Stimulated activated CD4-positive, alpha-beta T cell treated with anti-CD3 and anti-CD28 coated beads, Interleukin-1b, Interleukin-23, amount 100 ng/mL, for 1 hour (primary cell): Measurements from ENCODE around the gene PEX14.
"Not testable (repeated sequence)": the region's sequence is repeated elsewhere in the genome, so short reads cannot be mapped to it uniquely, and the experiment has no call there.

Experiments
- DNase-seq, 2 donors: peaks; one replicate each; pipeline ENCODE4 v3.0.0-alpha.2; 2020; ENCODE audit warnings: low read depth in 2 of 2

PEX14 gene

DNA sequence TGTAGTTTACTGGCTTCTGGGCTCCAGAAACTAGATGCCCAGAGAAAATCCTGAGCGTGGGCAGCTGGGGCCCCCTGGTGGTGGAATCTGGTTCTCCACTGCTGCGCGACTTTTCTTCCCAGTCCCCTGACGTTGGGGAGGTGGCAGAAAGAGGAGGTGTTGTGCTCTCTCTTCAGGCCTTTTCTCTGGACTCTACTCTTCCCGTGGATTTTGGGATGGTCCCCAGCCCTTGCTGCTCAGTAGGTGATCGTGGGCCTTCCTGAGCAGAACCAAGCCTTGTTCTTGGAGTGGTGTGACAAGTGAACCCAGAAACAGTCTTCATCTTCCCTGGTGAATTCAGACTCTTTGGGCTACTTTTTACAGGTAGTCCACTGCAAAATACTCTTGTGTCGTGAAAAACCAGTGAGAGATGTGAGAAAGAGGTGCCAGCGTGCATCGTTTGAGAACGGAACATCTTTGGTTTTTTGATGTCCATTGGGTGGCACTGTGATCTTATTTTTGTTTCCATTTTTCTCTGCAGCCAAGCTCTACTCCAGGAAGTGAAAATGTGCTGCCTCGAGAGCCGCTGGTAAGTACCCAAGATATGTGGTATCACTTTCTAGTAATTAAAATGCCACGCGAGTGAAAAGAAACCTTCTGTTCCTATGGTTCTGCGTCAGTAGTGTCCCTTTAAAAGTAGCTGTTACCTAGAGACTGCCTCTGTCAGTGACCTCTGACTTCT is 20.2 kb downstream of the PEX14 start:
- DNase-seq, result peak; percentile 40 to 73

DNA sequence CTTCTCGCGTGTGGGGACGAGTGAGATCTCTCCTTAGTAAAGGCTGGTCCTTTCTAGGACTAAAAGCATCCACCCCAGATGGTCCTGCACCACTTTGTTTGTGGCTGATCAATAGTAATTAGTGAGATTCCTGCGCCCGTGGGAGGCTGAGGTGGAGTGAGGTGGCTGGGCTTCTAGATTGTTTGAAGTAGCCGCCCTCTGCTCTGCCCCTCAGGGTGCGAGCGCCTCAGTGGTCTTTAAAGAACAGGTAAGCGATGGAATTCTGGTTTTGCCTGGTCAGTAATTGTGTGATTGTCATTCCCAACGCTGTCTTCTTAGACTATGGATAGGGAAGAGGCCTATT is 20.7 kb downstream of the PEX14 start:
- no peak for DNase-seq

DNA sequence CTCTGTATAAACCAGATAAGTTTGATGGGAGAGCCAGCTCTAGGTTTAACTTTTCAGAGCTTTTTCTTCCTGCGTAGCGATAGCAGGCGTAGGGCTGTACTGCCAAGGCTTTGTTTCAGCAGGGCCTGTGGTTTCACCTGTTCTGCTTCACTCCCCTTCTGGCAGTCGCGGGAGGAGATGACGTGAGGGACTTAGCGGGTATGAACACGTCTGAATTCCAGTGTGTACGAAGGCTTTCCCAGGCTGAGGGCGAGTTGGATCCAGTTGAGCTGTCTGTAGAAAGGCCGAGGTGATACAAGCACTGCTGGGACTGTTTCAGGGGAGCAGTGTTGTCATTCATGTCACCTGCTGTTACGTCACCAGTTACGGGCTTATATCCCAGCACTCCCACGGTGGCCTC is 21.2 kb downstream of the PEX14 start:
- DNase-seq, result no peak

DNA sequence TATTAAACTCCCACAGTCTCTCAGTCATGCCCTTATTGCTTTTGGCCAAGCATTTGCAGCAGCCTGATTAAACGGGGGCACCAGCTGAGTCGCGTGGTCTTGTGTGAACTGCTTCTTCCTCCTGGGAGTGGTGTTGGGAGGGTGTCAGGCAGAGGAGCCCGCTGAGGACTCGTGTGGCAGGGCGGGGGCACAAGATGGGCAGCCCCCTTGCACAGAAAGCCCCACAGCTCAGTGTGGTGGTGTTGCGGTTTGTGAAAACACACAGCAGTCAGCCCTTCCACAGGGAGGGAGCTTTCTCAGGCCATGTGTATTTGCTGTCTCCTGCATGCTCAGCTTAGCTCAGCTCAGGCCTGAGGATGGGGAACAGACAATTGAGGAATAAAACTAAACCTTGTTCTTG is 22.4 kb downstream of the PEX14 start:
- DNase-seq, result no peak

DNA sequence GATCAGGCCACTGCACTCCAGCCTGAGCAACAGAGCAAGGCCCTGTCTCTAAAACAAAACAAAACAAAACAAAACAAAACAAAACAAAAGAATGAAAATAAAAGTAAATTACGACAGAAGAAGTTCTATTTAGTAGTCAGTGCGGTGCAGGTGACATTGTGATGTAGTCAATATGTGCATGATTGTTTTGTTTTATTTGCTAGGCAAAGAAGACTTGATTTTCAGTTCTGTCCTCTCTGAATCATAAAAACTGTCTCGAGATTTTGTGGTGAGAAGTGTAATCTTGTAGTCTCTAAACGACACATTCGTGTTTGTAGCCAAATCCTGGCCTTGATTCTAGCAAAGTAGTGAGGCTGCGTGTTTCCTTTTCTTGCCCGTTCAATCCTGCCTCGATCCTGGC is 23.5 kb downstream of the PEX14 start:
- DNase-seq, result no peak

DNA sequence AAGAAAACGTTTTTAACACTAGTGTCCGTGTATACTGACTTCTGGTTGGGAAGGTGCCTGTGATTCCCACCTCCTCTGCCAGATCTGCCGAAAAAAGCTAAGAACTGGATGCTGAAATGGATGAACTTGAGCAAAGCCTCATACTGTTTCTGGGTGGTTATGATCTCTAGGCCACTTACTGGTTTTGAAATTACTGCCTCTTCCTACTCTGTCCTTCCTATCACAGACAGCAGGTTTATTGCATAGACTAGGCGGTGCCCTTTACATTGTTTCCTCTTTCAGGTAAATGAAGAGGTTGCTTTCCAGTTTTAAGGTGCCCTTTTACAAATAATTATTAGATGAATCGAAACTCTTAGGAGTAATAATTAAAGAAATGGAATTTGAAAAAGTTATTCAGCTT is 27.5 kb downstream of the PEX14 start:
- DNase-seq, result no peak

DNA sequence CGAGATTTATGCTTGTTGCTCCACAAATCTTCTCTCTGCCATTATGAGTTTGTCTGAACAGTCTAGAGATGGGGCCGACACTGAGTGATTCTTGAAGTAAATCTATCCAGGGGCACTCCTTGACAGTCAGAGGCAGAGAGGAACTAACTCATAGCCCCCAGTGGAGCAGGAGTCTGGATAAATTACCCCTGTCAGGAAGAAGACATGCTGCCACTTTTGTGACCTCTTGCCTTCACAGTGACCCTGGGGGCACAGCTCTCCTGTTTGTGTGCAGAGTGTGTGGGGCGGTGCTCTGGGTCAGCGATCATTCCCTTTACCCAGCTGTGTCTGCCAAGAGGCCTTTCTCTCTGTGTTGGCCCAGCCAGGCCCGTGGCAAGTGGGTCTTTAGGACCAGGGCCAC is 29.5 kb downstream of the PEX14 start:
- no peak for DNase-seq

DNA sequence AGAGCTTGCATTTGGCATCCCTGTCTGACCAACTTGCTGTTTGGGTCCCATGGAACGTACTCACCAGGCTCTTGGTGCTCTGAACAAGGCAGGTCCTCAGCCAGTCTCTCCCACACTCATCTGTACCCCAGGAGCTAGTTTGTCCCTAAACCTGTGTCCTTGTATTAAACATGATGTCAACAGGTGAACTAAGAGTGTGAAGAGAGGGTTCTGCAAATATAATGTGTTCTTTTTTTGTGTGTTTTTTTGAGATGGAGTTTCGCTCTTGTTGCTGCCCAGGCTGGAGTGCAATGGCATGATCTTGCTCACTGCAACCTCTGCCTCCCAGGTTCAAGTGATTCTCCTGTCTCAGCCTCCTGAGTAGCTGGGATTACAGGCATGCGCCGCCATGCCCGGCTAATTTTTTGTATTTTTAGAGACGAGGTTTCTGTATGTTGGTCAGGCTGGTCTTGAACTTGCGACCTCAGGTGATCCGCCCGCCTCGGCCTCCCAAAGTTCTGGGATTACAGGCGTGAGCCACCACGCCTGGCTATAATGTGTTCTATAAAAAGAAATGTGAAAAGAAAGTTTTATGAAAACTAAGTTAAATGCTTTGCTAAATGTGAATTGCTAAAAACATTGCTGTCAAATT is 31.4 kb downstream of the PEX14 start:
- DNase-seq, result not testable (repeated sequence)

DNA sequence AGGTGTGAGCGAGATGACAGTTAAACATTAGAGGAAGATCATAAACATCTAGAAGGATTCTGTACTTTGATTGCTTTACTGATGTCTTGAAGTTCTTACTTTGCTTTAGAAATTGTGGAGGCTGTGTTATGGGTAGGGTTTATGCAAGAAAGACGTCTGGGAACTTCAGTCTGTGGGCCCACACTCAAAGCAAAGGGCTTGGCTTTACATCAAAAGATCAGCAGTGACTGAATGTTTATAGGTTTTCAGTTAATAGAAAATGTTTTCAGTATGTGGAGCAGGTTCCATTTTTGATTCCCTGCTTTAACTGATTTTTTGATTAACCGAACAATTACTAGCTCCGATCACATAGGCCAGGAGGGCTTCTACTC is 31.9 kb downstream of the PEX14 start:
- no peak for DNase-seq

DNA sequence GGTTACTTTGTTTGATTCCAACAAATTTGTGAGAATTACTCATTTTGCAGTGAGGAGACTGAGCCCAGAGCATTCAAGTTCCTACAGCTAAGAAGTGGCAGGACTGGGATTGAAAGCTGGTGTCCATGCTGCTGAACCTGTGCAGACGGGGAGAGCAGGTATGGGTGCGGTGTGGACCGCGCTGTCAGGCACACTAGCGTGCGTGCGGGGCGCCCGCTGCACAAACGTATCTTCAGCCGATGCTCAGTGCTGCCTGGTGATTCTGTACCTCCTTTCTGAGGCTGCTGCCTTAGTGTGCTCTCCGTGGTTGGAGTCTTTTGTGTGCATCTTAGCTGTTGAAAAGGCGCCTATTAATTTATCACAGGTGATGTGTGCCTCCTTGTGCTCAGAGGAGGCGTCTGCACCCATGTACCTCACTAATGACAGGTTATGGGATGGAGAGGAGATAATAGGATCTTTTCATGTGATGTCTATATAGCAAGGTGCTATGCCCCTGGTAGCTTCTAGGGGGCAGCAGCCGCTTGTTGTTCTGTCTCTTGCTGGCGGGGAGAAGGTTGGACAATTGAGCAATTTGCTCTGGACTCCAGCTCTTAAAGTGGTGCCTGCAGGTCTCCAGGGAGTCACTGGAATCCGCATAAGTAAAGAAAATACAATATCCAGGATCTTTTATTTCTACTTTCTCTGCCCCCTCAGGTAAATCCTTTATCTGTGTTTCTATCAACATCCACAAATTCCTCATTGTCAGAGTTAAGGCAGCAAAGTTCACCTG is 32.5 kb downstream of the PEX14 start:
- DNase-seq, result peak in 1 of 2 donors; percentile 21

DNA sequence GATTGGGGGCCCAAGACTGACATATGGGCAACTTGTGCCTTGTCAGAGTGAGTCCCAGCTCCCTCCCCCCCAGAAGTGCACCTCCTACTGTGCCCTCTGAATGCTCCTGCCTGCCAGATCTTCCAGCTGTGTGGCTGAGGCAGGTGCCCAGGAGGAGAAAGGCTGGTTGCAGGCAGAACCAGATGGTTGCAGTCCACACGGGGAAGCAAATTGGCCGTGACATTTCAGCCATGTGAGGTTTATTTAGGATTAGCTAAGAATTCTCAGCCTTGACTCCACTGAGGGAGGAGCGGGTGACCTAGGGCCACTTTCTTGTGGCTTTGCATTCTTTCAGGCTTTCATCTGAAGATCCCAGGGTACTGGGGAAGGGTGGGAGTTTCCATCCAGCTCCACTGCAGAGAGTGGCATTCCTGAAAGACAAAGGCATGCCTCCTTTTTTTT is 33.8 kb downstream of the PEX14 start:
- no peak for DNase-seq

DNA sequence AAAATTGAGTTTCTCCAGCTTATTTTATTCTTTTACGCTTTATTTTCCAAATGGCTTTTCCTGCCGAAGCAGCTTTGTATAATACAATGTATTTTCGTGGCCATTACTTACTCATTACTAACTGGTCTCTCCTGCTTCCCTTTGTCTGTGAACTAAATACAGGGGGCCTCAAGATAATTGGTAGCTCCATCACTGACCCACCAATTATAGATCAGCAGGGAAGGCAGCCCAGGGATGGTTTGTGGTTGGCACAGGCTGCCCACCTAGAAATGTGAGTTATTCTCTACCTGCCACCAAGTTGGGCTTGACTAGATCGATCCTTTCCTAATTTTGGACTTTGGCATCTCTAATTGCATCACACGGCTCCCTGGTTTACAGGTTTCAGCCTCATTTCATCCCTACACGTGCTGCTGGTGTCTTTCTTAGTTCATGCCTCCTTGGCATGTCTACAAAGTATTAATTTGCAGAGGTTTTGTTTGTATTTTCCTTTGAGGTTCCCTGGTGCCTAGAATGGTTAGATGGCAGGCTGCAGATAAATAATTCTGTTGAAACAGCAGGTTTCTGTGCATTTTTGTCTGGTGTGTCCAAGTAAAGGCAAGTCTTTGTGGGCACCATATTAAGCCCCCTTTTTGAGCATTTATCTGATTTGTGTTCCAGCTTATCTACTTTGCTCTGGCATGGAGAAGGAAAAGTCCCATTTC is 35.2 kb downstream of the PEX14 start:
- no peak for DNase-seq

DNA sequence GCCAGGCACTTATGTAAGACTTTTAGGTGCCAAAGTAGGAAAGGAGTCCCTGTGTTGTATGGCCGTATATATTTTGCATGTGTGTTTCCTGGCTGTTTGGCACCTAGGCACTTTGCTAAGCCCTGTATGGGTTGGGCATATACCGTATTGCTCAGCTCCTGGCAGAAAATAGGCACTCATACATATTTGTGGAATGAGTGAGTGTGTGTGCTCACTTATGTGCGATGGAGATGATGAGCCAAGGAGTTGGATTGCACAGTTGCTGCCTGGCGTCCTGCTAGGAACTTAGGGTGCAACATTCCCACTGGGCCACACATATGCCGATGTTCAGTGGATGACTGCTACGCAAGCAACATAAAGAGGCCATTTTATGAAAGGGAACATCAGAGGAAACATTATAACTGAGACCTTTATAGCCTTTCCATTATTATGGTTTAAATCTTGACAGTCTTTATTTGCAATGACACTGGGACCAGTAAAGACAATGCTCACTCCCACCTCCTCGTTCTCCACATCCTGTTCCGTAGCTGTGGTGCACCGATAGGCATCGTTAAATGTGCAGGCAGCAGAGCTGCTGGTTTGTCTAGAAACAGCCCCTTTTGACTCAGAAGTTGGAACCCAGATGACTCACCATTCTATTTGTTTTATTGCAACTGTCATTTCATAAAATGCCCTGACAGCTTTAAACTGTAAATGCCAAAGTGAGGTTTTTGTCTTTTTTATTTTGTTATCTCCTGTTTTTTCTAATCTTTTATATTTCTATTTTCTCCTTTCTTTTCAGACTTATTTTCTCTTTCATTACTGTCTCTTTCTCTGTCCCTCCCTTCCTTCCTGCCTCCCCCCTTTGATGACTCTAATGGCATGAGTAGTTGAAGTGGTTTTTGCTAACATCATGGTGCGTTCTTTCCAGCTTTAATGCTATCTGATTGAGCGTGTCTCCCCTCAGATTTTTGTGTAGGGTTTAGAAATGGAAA is 36.1 kb downstream of the PEX14 start:
- peak; percentile 37 to 52 for DNase-seq

DNA sequence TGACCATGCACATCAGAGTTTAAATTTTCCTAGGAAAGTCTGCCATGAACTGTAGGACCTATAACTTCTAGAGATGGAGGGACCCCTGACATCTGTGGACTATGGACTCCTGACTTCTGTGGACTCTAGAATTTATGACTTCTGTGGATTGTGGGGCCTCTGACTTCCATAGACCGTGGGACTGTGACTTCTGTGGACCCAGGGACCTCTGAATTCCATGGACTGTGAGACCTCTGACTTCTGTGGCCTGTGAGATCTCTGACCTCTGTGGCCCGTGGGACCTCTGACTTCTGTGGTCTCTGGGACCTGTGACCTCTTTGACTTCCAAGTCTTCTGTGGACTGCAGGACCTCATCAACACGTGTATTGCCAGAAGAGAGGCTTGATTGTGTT is 36.7 kb downstream of the PEX14 start:
- DNase-seq, result no peak

DNA sequence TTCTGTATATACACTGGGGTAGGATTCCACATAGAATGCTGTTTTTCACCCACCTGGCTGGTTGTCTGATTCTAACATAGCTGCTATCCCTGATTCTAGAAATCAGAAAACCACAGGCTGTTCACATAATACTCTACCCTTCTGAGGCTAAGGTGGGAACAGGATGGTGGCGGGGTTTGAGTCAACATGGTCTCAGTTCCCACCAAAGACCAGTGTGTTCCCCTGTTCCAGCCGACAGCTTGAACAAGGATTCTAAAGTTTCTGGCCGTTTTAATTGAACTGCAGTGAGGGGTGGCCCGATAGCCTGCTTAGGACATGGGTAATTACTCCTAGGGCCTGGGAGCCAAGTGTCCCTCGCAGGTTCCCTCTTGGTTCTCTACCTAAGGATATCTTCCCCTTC is 38.4 kb downstream of the PEX14 start:
- no peak for DNase-seq

DNA sequence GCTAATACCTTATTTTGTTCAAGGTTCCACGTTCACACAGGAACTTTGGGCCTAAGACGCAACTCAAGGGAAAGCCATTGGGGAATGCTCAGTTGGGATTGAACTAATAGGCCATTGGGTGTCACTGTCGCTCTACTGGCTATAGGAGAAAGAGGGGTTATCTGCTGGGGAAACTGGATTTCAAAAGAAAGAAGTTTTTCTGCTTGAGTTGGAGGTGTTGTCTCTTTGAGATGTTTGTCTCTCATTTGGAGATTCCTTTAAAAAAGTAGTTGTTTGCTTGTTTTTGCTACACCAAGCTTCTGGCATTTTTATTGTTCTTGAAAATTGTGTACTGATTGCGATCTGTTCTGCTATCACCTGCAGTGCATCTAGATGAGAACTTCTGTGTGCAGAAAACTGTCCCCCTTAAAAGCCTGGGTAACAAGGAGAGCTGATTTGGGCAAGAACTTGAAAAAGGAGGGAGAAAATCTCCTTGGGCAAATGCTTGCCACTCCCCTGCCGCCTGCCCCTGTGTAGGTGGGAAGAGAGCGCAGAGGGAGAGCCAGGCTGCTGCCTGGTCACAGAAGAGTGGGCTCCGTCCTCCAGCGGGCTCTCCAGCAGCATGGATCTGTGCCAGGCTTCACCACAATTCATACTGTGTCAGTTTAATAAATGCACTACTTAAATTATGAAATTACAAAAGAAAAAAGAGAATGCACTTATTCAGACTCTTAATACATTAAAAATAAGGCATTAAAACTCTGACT is 39.9 kb downstream of the PEX14 start:
- no peak for DNase-seq

DNA sequence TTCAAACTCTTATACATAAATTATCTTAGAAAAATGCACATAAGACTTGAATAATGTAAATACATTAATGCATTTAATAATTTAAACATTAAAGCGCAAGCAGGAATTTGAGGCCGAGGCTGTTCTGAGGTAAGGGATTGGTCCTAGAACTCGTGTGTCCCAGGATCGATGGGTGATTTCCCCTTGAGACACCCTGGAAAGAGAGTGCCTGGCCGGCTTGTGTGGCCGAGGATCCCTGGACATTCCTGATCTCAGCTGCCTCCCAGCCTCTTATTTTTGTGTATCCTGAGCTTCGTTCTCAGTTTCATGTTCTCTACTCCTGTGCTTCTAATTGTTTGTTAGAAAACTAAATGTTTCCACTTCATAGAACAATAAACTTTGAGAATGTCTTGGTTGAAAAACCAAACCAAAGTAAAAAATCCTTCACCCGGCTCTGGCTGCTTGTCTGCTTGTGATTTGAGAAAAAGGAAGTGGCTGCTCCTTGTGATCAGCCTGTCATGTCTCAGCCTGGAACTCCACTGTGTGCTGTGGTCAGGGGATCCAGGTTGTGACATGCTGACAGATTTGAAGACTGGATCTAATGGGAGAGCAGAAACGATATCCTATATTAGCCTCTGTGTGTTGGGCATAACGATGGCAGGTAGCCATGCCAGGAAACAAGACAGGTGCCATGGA is 40.7 kb downstream of the PEX14 start:
- DNase-seq, result no peak

DNA sequence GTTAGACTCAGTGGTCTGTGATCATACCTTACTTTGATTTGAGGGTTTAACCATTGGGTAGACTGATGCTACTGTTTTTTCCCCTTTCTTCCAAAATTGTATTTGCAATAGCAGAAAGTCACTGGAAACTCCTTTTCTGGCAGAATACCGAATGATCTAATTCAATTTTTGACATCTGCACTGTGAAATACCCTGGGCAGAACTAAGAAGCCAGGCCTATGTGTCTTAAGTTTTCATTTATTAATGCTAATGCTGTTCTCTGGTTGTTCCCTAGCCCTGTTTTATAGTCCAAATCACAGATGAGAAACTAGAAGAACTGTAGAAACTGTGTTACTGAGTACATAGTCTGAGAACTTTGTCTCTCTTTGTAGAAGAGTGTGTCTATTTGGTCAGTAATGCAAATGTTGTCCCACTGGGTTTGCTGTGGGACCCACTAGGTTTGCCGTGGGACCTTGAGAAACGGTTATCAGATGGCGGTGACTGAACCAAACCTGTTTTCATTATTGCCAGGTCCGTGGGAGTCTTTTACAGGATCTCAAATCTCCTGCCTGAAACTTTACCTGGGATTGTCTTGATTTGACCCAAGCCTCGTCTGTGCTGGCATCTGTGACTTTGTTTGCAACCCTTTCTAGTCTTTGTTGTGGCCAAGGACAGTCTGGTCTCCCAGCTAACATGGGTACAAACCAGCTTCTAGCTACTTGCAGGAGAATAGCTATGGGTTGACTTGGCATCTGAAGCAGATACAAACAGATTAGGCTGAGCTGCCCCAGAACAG is 41.4 kb downstream of the PEX14 start:
- DNase-seq, result no peak
